HL-60 (cell line): ENCODE data around the gene WWP2.

ENCODE experiments used
- DNase-seq, 2 experiments: peaks; one replicate each; pipeline ENCODE4 v3.0.0-alpha.2; 2010 to 2020; ENCODE audit warnings: low read depth in 1 of 2, low spot score in 1 of 2
- H3K27ac ChIP-seq: fragments of 250-450 bp; sonication (Bioruptor Pico); replicated peaks from 2 replicates; pipeline ENCODE4 v1.5.1; 2020; ENCODE audit warnings: mild to moderate bottlenecking, moderate library complexity
- H3K27me3 ChIP-seq: fragments of 250-450 bp; sonication (Bioruptor Pico); 2 replicates; pipeline ENCODE4 v1.5.1; 2021; ENCODE audit warnings: mild to moderate bottlenecking, moderate library complexity; ENCODE audit not compliant: insufficient read depth, poor library complexity, severe bottlenecking
- H3K4me3 ChIP-seq: replicated peaks from 2 replicates; pipeline ENCODE4 v1.5.1; 2011; ENCODE audit warnings: mild to moderate bottlenecking, control low read depth, low read length; ENCODE audit not compliant: insufficient read depth
- GABPA ChIP-seq: IDR thresholded peaks from 2 replicates; pipeline ENCODE4 v1.6.1; 2012; ENCODE audit warnings: low read depth
- POLR2AphosphoS5 ChIP-seq: IDR thresholded peaks from 2 replicates; pipeline ENCODE4 v1.6.1; 2012; ENCODE audit warnings: low read depth
- SPI1 ChIP-seq: IDR thresholded peaks from 2 replicates; pipeline ENCODE4 v1.6.1; 2012; ENCODE audit warnings: low read depth, mild to moderate bottlenecking, borderline replicate concordance
- TF ChIP-seq, protein P1 (sequence below): IDR thresholded peaks from one replicate; pipeline ENCODE4 v1.5.1; 2011; ENCODE audit warnings: low read length, control low read depth, inconsistent platforms; ENCODE audit not compliant: insufficient read depth
- TF ChIP-seq, protein P2 (sequence below): IDR thresholded peaks from 2 replicates; pipeline ENCODE4 v1.6.1; 2012; ENCODE audit warnings: low read depth; ENCODE audit not compliant: insufficient replicate concordance

Gene WWP2

DNA sequence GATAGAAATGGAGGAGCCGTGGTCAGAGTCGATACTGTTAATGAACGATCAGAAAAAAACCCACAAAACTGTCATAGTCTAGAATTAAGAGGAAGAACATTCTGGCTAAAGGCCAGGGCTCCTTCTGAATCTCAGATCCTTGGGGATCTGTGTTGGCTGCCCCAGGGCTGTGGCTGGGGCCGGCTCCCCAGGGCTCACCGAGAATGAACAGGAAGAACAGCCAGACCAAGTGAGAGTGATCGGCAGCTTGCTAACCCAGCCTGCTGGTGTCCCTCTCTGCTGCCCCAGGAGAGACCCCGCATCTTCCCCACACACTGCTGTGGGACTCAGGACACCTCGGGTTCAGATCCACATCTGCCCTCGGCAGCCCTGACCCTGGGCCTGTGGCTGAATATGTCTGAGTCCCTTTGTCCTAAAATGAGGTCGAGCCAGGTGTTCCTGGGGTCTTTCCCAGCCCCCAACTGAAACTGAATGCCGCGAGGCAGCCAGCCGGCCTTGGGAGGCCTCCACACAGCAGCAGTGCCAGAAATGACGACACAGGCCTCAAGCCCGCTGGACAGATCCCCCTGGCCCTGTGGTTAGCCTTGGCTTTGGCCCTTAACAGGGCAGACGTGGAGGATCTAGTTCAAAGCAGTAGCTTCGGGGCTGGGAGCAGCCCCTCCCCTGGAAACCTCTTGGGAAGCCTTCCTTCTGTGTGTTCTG lies 165.1 kb downstream of the WWP2 start:
- Histone ChIP-seq H3K27ac (no peak overlapping the region), H3K27me3 (no peaks in the 10 kb centered on the region), H3K4me3 (no peak overlapping the region)
- DNase-seq = no peak
- TF ChIP-seq POLR2AphosphoS5 (no peak), SPI1 (no peak), GABPA (no peak)
- TF ChIP-seq, protein P1, sequence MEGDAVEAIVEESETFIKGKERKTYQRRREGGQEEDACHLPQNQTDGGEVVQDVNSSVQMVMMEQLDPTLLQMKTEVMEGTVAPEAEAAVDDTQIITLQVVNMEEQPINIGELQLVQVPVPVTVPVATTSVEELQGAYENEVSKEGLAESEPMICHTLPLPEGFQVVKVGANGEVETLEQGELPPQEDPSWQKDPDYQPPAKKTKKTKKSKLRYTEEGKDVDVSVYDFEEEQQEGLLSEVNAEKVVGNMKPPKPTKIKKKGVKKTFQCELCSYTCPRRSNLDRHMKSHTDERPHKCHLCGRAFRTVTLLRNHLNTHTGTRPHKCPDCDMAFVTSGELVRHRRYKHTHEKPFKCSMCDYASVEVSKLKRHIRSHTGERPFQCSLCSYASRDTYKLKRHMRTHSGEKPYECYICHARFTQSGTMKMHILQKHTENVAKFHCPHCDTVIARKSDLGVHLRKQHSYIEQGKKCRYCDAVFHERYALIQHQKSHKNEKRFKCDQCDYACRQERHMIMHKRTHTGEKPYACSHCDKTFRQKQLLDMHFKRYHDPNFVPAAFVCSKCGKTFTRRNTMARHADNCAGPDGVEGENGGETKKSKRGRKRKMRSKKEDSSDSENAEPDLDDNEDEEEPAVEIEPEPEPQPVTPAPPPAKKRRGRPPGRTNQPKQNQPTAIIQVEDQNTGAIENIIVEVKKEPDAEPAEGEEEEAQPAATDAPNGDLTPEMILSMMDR = no peak
- TF ChIP-seq, protein P2, sequence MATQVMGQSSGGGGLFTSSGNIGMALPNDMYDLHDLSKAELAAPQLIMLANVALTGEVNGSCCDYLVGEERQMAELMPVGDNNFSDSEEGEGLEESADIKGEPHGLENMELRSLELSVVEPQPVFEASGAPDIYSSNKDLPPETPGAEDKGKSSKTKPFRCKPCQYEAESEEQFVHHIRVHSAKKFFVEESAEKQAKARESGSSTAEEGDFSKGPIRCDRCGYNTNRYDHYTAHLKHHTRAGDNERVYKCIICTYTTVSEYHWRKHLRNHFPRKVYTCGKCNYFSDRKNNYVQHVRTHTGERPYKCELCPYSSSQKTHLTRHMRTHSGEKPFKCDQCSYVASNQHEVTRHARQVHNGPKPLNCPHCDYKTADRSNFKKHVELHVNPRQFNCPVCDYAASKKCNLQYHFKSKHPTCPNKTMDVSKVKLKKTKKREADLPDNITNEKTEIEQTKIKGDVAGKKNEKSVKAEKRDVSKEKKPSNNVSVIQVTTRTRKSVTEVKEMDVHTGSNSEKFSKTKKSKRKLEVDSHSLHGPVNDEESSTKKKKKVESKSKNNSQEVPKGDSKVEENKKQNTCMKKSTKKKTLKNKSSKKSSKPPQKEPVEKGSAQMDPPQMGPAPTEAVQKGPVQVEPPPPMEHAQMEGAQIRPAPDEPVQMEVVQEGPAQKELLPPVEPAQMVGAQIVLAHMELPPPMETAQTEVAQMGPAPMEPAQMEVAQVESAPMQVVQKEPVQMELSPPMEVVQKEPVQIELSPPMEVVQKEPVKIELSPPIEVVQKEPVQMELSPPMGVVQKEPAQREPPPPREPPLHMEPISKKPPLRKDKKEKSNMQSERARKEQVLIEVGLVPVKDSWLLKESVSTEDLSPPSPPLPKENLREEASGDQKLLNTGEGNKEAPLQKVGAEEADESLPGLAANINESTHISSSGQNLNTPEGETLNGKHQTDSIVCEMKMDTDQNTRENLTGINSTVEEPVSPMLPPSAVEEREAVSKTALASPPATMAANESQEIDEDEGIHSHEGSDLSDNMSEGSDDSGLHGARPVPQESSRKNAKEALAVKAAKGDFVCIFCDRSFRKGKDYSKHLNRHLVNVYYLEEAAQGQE = no peak

DNA sequence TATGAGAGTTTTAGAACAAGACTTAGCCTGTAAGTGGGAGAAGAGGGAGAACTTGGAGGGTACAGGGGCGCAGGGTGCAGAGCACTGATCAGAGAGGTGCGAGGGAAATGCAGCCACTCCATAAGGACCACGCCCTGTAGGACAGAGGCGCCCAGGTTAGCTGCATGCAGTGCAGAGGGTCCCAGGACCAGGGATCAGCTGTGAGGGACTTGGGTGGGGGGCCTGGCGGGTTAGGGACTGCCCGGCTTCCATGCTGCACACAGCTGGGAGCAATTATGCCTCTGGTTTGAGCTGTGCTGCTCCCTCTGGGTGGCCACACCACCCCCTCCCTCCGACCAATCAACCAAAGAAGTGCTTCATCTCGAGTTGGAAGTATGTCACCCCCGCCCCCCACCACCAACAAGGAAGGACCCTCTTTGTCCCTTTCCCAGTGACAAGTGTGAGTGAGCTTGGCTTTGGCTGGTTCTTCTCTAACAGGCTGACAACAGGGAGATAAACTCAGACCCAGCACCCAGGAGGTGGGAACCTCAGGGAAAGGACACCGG lies 166.8 kb downstream of the WWP2 start:
- TF ChIP-seq GABPA = no peak
- no peak for TF ChIP-seq SPI1
- TF ChIP-seq, protein P2 = no peak
- TF ChIP-seq, protein P1 = no peak
- no peak for TF ChIP-seq POLR2AphosphoS5
- no peaks in the 10 kb centered on the region for H3K27me3 ChIP-seq
- no peak overlapping the region for H3K27ac ChIP-seq
- no peak for DNase-seq
- H3K4me3 ChIP-seq = no peak overlapping the region

DNA sequence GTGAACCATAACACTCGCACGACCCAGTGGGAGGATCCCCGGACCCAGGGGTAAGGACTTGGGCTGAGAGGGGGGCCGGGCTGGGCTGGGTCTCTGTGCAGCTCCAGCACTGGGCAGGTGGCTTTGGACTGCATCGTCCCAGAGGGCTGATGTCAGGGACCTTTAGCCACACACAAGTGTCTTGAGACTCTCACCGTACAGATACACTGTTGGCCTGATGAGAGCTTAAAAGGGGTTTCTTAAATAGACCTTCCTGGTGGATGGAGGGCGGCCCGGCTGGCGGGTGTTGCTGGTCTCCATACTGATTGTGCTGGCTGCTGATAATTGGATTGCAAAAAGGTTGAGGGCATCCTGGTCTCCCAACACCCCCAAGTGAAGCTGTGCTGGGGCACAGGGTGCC lies 167.3 kb downstream of the WWP2 start:
- H3K27ac ChIP-seq = no peak overlapping the region
- TF ChIP-seq GABPA (no peak), POLR2AphosphoS5 (no peak), SPI1 (no peak)
- TF ChIP-seq, protein P2 = no peak
- TF ChIP-seq, protein P1 = no peak
- DNase-seq = no peak
- H3K4me3 ChIP-seq = no peak overlapping the region
- H3K27me3 ChIP-seq = no peaks in the 10 kb centered on the region
